ENCODE measurements around the gene SEMA6B.

The SEMA6B gene

DNA sequence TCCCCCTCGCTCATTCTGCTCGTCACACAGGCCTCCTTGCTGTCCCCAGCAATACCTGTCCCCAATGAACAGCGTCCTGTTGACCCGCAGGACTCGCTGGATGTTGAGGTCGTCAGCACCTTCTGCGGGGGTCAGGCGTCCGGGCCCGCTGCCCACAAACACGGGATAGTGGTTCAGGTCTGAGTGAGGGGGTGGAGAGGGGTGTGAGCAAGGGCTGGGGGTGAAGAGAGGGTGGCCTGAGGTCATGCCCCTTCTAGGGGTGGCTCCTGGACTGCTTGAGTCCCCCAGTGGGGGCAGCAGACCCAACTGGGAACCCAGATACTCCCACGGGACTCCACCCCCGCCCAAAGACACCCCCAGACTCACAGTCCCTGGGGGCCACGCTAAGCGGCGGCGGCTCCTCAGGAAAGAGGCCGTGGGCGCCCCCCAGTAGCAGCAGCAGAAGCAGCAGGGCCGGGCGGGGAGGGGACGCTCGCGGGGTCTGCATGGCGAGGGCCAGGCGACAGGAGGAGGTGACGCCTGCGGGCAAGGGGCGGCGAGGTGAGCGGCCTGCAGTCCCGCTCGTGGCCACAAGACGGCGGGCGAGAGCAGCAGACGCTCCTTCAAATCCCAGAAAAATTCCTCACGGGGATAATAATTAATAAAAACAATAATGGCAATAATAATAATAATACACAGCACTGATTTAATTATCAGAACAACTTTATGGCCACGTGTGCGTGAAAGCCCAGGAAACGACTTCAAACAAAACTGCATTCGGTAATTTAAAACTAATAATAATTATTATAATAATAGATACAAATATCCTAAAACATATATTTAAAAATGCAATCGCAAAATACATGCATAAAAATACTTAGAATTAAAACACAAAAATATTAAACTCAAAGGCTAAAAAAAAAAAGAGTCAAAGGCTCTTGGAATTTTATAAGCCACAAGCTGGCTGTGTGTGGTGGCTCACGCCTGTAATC is 1.2 kb downstream of the SEMA6B start:
- DNase-seq (ENCODE audit: low spot score in 2 of 2) (no peak), ATAC-seq (replicated peaks; ENCODE audit: extremely low read depth, poor library complexity, severe bottlenecking) (no peak)
- Mint-ChIP-seq H3K4me3 (no peak overlapping the region), H3K9me3 (no peaks in the 10 kb centered on the region), H3K4me1 (no peaks in the 10 kb centered on the region), H3K27me3 (peaks cover 8% of the 10 kb centered on the region), H3K27ac (ENCODE audit: low read depth) (no peak overlapping the region), H3K36me3 (ENCODE audit: insufficient read depth) (peaks cover 2% of the 10 kb centered on the region)

DNA sequence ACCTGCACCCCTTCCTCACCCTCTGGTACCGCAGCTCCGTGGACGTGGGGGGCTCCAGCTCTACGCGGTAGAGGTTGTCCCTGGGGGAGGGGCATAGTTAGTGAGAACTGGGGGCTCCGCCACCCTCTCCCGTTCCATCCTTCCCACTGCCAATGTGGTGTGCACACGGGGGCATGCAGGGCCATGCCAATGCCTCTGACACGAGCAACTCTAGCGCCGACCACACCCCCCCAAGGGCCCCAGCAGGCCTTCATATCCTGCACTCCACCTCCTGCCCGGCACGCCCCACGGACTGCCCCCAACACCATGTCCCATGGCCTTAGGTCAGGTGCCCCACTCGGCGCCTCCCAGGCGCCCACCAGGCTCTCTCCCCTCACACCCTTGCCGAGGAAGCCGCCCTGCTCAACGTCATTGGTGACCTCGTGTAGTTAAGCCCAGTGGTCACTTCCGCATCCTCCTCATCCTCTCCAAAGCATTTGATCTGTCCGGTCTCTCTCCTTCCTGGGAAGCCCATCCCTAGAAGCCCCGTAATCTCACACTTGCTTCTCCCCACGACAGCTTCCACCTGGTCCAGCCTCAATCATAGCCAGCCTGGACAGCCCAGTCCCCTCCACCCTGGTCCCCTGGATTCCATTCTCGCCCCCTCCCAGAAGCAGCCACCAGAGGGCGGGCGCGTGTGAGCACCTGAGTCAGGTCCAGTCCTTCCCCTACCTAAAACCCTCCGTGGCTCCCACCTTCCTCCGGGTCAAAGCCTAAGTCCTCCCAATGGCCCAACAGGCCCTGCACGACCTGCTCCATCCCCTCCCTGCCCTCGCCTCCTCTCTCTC is 2.1 kb downstream of the SEMA6B start:
- no peak for ATAC-seq (replicated peaks; ENCODE audit: extremely low read depth, poor library complexity, severe bottlenecking)
- Mint-ChIP-seq H3K27me3 (peaks cover 11% of the 10 kb centered on the region), H3K36me3 (ENCODE audit: insufficient read depth) (peaks cover under 1% of the 10 kb centered on the region), H3K4me3 (no peak overlapping the region), H3K27ac (ENCODE audit: low read depth) (no peak overlapping the region), H3K9me3 (no peaks in the 10 kb centered on the region), H3K4me1 (no peaks in the 10 kb centered on the region)
- no peak for DNase-seq (ENCODE audit: low spot score in 2 of 2)

DNA sequence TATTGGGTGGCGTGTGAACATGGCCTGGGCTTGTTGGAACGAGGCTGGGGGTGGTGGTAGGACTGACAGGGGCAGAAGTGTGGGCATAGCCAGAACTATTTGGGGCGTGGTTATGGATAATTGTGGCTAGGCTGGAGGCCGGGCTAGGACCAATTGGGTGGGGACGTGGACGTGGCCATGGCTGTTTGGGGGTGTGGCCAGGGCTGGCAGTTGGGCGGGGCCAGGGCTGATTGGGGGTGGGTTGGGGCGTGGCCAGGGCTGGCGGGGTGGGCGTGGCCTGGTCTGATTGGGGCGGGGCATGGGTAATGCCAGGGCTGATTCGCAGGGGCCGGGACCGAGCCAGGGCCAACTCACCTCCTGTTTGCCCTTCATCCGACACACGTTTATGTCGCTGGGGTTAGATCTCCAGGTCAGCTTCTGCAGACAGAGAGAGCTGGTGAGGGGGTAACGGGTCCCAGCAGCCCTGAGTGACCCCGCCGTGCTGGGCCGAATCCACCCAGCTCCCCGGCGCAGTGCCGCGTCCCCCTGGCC is 2.8 kb downstream of the SEMA6B start:
- no peaks in the 10 kb centered on the region for H3K4me1 Mint-ChIP-seq
- ATAC-seq (replicated peaks; ENCODE audit: extremely low read depth, poor library complexity, severe bottlenecking), result no peak

DNA sequence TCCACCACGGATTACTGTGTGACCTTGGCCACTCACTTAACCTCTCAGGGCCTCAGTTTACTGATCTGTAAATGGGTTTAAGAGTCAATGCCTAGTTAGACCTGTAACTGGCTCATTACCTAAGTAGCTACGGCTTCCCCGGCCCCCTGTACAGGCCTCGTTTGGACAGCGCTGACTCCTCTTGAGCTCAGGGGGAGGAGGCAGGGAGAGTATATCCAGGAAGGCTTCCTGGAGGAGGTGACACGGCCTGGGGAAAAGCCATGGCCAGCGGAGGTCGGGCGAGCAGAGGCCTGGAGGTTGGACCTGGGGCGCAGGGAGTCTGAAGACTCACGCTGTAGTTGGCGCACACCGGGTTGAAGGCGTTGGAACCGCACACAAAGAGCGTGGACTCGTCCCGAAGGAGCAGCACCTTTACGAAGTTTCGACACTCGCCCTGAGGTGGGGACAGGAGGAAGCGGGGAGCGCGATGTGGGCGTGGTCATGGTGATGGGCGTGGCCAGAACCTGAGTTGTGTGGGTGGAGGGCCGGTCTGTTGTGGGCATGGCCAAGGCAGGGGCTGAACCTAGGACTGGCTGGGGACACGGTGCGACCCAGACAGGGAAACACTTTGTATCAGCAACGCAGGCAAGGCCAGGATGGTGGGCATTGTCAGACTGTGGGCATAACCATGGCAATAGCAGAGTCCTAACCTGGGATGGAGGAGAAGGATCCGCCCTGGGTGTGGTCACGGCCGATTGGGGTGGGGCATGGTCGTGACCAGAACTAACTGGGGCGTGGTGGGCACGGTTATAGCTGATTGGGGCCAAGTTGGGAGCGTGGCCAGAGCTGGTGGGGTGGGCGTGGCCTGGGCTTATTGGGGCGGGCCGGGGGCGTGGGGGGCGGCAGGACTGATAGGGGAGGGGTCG is 3.6 kb downstream of the SEMA6B start:
- H3K27me3 Mint-ChIP-seq, result peaks cover 21% of the 10 kb centered on the region
- H3K36me3 Mint-ChIP-seq (ENCODE audit: insufficient read depth), result no peaks in the 10 kb centered on the region
- H3K4me3 Mint-ChIP-seq, result no peak overlapping the region
- H3K9me3 Mint-ChIP-seq, result no peaks in the 10 kb centered on the region
- no peaks in the 10 kb centered on the region for H3K4me1 Mint-ChIP-seq
- DNase-seq (ENCODE audit: low spot score in 2 of 2) (no peak), ATAC-seq (replicated peaks; ENCODE audit: extremely low read depth, poor library complexity, severe bottlenecking) (no peak)
- H3K27ac Mint-ChIP-seq (ENCODE audit: low read depth), result no peak overlapping the region

More for the DNA sequence above, 2.8 kb downstream of the SEMA6B start:
- no peak for DNase-seq (ENCODE audit: low spot score in 2 of 2)
- Mint-ChIP-seq H3K27me3 (peaks cover 18% of the 10 kb centered on the region), H3K36me3 (ENCODE audit: insufficient read depth) (no peaks in the 10 kb centered on the region), H3K4me3 (no peak overlapping the region), H3K27ac (ENCODE audit: low read depth) (no peak overlapping the region), H3K9me3 (no peaks in the 10 kb centered on the region)

DNA sequence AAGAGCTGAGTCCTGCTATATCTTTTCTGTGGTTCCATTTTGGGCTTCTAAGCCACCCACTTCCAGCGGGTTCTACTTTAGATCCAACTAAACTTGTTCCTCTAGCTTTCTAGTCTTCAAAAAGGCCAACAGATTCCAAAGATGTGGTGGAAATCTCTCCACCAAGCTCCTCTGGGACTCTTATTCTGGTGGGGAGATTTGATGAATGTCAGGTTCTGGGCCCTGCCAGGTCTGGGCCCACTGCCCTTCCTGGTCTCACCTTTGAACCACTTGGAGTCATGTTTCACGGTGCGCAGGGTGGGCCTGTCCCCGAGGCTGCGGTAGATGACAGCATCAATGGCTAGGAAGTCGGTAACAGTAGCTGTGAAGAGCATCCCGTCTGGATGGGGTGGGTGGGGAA is 4.8 kb downstream of the SEMA6B start:
- Mint-ChIP-seq H3K4me3 (no peak overlapping the region), H3K4me1 (no peaks in the 10 kb centered on the region), H3K9me3 (no peaks in the 10 kb centered on the region), H3K27ac (ENCODE audit: low read depth) (no peak overlapping the region), H3K27me3 (peaks cover 20% of the 10 kb centered on the region), H3K36me3 (ENCODE audit: insufficient read depth) (no peaks in the 10 kb centered on the region)
- DNase-seq (ENCODE audit: low spot score in 2 of 2) (no peak), ATAC-seq (replicated peaks; ENCODE audit: extremely low read depth, poor library complexity, severe bottlenecking) (no peak)

DNA sequence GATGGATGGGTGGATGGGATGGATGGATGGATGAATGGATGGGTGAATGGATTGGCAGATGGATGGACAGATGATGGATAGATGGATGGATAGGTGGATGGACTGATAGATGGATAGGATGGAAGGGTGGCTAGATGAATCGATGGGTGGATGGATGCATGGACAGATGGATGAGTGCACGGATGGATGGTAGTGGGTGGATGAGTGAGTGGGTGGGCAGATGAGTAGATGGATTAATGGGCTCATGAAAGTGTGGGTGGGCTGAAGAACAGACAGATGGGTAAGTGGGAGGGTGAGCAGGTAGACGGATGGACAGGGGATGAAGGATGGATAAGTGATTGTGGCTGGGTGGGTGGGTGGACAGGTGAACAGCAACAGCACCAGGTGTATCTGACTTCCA is 5.7 kb downstream of the SEMA6B start:
- Mint-ChIP-seq H3K9me3 (no peaks in the 10 kb centered on the region), H3K27me3 (peaks cover 13% of the 10 kb centered on the region), H3K27ac (ENCODE audit: low read depth) (no peak overlapping the region), H3K36me3 (ENCODE audit: insufficient read depth) (no peaks in the 10 kb centered on the region), H3K4me3 (no peak overlapping the region), H3K4me1 (no peaks in the 10 kb centered on the region)
- no peak for DNase-seq (ENCODE audit: low spot score in 2 of 2)
- no peak for ATAC-seq (replicated peaks; ENCODE audit: extremely low read depth, poor library complexity, severe bottlenecking)

DNA sequence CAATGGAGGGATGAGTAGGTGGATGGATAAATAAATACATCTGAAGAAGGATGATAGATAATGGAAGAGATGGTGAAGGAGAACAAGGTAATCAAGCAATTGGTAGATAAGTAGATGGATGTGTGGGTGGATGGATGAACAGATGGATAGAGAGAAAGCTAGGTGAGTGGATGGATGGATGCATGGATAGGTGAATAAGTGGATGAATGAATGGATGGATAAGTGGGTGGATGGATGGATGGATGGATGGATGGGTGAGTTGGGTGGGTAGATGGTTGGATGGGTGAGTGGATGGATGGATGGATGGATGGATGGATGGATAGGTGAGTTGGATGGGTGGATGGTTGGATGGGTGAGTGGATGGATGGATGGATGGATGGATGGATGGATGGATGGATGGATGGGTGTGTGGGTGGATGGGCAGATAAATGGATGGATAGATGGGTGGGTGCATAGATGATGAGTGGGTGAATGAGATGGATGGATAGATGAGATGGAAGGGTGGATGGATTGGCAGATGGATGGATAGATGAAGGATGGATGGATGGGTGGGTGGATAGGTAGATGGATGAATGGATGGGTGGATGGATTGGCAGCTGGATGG is 6.3 kb downstream of the SEMA6B start:
- Mint-ChIP-seq H3K4me1 (no peaks in the 10 kb centered on the region), H3K9me3 (no peaks in the 10 kb centered on the region), H3K36me3 (ENCODE audit: insufficient read depth) (no peaks in the 10 kb centered on the region), H3K27me3 (peaks cover 13% of the 10 kb centered on the region), H3K27ac (ENCODE audit: low read depth) (no peak overlapping the region), H3K4me3 (no peak overlapping the region)
- no peak for DNase-seq (ENCODE audit: low spot score in 2 of 2)
- ATAC-seq (replicated peaks; ENCODE audit: extremely low read depth, poor library complexity, severe bottlenecking), result no peak

DNA sequence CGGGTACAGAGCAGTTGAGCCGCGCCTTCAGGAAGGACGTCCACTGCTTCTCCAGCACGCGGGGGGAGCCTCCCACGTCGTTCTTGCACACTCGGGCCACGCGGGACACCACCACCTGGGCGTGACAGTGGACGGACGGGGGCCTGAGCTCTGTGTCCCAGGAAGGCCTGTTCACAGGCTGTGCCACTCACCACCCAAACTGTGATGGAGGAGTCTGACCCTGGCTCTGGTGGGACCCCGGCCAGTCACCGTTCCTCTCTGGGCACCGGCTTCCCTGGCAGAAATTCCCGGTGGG is 7.0 kb downstream of the SEMA6B start:
- Mint-ChIP-seq H3K36me3 (ENCODE audit: insufficient read depth) (no peaks in the 10 kb centered on the region), H3K27me3 (peaks cover 13% of the 10 kb centered on the region), H3K9me3 (no peaks in the 10 kb centered on the region), H3K4me1 (no peaks in the 10 kb centered on the region), H3K4me3 (no peak overlapping the region), H3K27ac (ENCODE audit: low read depth) (no peak overlapping the region)
- DNase-seq (ENCODE audit: low spot score in 2 of 2) (no peak), ATAC-seq (replicated peaks; ENCODE audit: extremely low read depth, poor library complexity, severe bottlenecking) (no peak)

DNA sequence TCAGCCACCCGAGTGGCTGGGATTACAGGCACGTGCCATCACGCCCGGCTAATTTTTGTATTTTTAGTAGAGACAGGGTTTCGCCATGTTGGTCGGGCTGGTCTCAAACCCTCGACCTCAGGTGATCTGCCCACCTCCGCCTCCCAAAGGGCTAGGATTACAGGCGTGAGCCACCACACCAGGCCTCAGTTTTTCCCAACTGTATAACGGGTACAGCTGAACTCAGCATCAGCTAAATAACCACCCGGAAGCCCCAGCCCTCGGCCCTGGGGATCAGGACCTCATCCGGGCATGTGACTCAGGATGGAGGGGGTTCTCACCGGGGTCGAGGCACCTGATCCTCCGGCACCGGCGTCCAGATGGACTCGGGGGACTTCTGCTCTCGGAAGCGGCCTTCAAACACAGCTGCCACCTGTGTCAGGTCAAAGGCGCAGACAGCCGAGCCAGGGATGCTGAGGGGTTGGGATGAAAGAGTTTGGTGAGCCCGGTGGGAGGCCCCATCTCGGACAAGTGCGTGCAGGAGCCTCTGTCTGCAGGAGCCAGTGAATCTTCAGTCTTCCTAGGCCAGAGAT is 8.9 kb downstream of the SEMA6B start:
- no peaks in the 10 kb centered on the region for H3K9me3 Mint-ChIP-seq
- H3K27me3 Mint-ChIP-seq, result peaks cover 13% of the 10 kb centered on the region
- H3K36me3 Mint-ChIP-seq (ENCODE audit: insufficient read depth), result peaks cover 3% of the 10 kb centered on the region
- H3K4me3 Mint-ChIP-seq, result no peak overlapping the region
- H3K27ac Mint-ChIP-seq (ENCODE audit: low read depth), result no peak overlapping the region
- H3K4me1 Mint-ChIP-seq, result no peaks in the 10 kb centered on the region
- ATAC-seq (replicated peaks; ENCODE audit: extremely low read depth, poor library complexity, severe bottlenecking) (no peak), DNase-seq (ENCODE audit: low spot score in 2 of 2) (no peak)

DNA sequence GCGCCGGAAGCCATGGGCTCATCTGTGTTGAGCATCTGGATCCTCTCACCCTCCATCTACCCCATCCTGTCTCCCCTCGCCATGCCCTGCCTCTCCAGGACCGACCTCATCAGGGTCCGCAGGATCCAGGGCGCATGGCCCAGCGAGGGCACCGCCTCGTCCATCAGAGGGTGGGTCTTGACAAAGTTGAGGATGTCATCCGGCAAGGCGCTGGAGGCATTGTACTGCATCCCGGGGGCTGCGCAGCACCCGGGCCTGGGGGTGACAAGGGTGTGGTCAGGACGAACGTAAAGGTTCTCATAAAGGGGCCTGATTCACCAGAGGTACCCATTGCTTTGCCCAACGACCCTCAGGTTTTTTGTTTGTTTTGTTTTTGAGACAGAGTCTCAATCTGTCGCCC is 9.5 kb downstream of the SEMA6B start:
- ATAC-seq (replicated peaks; ENCODE audit: extremely low read depth, poor library complexity, severe bottlenecking), result no peak
- H3K27ac Mint-ChIP-seq (ENCODE audit: low read depth), result no peak overlapping the region
- H3K36me3 Mint-ChIP-seq (ENCODE audit: insufficient read depth), result peaks cover 3% of the 10 kb centered on the region
- no peak for DNase-seq (ENCODE audit: low spot score in 2 of 2)
- peaks cover 13% of the 10 kb centered on the region for H3K27me3 Mint-ChIP-seq
- no peaks in the 10 kb centered on the region for H3K9me3 Mint-ChIP-seq
- no peak overlapping the region for H3K4me3 Mint-ChIP-seq
- H3K4me1 Mint-ChIP-seq, result no peaks in the 10 kb centered on the region

DNA sequence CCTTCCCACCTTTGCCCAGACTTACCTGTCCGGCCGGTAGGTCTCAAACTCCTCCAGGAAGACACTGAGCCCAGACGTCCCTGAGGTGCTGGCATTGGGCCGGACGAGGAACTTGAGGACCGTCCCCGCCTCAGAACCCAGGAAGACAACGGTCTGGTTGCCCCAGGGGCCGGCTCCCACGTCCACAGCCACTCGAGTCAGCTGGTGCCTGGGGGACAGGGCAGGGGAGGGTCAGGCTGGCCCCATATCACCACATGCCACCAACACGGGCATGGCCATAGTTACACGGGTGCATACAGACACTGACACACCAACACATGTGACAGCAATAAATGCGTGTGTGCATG is 11.3 kb downstream of the SEMA6B start:
- Mint-ChIP-seq H3K4me3 (no peak overlapping the region), H3K4me1 (no peaks in the 10 kb centered on the region), H3K27me3 (peaks cover 13% of the 10 kb centered on the region), H3K9me3 (no peaks in the 10 kb centered on the region), H3K36me3 (ENCODE audit: insufficient read depth) (peaks cover 3% of the 10 kb centered on the region), H3K27ac (ENCODE audit: low read depth) (no peak overlapping the region)
- DNase-seq (ENCODE audit: low spot score in 2 of 2), result no peak
- no peak for ATAC-seq (replicated peaks; ENCODE audit: extremely low read depth, poor library complexity, severe bottlenecking)

Data from central memory CD8-positive, alpha-beta T cell (primary cell).